HepG2 (cell line): ENCODE data around the gene C1QTNF9.
"Not testable (repeated sequence)": the region's sequence is repeated elsewhere in the genome, so short reads cannot be mapped to it uniquely, and the experiment has no call there.

Experiments used
- EZH2 ChIP-seq: conservative IDR thresholded peaks from 2 replicates; pipeline ENCODE4 v1.6.1; 2012; ENCODE audit warnings: mild to moderate bottlenecking, low read depth, low read length, moderate library complexity
- MEF2D ChIP-seq: sonication (generic); formaldehyde crosslinking; IDR thresholded peaks from 2 replicates; pipeline ENCODE4 v1.5.1; 2020; ENCODE audit warnings: mild to moderate bottlenecking, missing genetic modification reagents
- RFX1 ChIP-seq: fragments of 450-650 bp; IDR thresholded peaks from 2 replicates; pipeline ENCODE4 v1.6.1; 2017
- SIN3A ChIP-seq: IDR thresholded peaks from 2 replicates; pipeline ENCODE4 v1.6.1; 2011; ENCODE audit warnings: low read depth, mild to moderate bottlenecking, control low read depth, low read length, borderline replicate concordance
- TF ChIP-seq, protein P1 (sequence below): sonication (generic); formaldehyde crosslinking; IDR thresholded peaks from 2 replicates; pipeline ENCODE4 v1.5.0; 2020; ENCODE audit warnings: mild to moderate bottlenecking, missing genetic modification reagents, moderate library complexity
- TF ChIP-seq, protein P2 (sequence below): sonication (generic); formaldehyde crosslinking; IDR thresholded peaks from 2 replicates; pipeline ENCODE4 v1.5.0; 2020; ENCODE audit warnings: mild to moderate bottlenecking, missing genetic modification reagents
- TF ChIP-seq, protein P3 (sequence below): sonication (generic); formaldehyde crosslinking; IDR thresholded peaks from 2 replicates; pipeline ENCODE4 v1.8.0; 2022; ENCODE audit warnings: mild to moderate bottlenecking, missing genetic modification reagents, moderate library complexity

DNA sequence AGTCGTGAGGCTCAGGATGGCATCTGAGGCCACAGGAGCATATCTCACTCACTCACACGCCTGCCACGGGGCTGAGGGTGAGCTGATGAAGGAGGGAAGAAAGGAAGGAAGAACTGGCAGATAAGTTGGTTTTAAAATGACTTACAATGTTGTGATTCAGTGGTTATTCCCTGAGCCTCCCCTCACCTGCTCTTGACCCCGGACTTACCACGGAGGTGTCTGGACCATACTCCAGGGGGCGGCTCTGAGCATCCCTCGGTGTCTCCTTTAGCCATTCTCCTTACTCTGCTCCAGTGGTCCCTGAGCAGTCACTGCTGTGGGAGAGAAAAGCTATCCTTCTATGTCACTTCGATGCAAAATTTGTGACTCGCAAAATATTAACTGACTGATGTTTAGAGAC is 61.9 kb downstream of the C1QTNF9 start:
- TF ChIP-seq, protein P1, sequence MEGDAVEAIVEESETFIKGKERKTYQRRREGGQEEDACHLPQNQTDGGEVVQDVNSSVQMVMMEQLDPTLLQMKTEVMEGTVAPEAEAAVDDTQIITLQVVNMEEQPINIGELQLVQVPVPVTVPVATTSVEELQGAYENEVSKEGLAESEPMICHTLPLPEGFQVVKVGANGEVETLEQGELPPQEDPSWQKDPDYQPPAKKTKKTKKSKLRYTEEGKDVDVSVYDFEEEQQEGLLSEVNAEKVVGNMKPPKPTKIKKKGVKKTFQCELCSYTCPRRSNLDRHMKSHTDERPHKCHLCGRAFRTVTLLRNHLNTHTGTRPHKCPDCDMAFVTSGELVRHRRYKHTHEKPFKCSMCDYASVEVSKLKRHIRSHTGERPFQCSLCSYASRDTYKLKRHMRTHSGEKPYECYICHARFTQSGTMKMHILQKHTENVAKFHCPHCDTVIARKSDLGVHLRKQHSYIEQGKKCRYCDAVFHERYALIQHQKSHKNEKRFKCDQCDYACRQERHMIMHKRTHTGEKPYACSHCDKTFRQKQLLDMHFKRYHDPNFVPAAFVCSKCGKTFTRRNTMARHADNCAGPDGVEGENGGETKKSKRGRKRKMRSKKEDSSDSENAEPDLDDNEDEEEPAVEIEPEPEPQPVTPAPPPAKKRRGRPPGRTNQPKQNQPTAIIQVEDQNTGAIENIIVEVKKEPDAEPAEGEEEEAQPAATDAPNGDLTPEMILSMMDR (CRISPR knock-in tag): not testable (repeated sequence)
- TF ChIP-seq EZH2; SIN3A; RFX1; MEF2D (CRISPR knock-in tag): not testable (repeated sequence)
- TF ChIP-seq, protein P2, sequence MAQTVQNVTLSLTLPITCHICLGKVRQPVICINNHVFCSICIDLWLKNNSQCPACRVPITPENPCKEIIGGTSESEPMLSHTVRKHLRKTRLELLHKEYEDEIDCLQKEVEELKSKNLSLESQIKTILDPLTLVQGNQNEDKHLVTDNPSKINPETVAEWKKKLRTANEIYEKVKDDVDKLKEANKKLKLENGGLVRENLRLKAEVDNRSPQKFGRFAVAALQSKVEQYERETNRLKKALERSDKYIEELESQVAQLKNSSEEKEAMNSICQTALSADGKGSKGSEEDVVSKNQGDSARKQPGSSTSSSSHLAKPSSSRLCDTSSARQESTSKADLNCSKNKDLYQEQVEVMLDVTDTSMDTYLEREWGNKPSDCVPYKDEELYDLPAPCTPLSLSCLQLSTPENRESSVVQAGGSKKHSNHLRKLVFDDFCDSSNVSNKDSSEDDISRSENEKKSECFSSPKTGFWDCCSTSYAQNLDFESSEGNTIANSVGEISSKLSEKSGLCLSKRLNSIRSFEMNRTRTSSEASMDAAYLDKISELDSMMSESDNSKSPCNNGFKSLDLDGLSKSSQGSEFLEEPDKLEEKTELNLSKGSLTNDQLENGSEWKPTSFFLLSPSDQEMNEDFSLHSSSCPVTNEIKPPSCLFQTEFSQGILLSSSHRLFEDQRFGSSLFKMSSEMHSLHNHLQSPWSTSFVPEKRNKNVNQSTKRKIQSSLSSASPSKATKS (CRISPR knock-in tag): not testable (repeated sequence)
- TF ChIP-seq, protein P3, sequence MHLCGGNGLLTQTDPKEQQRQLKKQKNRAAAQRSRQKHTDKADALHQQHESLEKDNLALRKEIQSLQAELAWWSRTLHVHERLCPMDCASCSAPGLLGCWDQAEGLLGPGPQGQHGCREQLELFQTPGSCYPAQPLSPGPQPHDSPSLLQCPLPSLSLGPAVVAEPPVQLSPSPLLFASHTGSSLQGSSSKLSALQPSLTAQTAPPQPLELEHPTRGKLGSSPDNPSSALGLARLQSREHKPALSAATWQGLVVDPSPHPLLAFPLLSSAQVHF (CRISPR knock-in tag): not testable (repeated sequence)
